ENCODE data around the gene TMEM244. TPM values are rescaled to one million over a fixed set of nuclear protein-coding genes. Genes with fewer than 3 reads are reported as not detected.
"Not testable (repeated sequence)": the region's sequence is repeated elsewhere in the genome, so short reads cannot be mapped to it uniquely, and the experiment has no call there.

TMEM244 gene
- total RNA-seq, 6 donors from 2014 or later, result not detected

DNA sequence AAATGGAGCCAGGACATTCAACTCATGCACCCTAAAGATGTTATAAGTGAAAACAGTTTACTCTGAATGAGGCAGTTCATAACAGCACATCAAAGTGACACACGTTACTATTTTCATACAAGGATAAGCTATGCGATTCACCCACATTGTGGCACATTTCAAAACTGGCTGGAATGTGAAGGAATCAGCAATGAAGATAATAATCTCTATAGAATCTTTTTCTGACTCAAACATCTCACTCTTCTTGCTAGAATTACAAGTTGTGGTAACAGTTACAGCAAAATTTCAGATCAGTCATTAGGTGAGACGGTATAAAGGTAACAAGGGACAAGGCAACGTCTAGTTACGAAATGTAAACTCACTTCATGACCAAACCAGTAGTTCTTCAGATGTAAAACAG, 17.5 kb downstream of the TMEM244 start:
- no peaks in the 10 kb centered on the region for H3K27me3 ChIP-seq
- H3K4me1 ChIP-seq, result no peaks in the 10 kb centered on the region
- TF ChIP-seq POLR2AphosphoS5 (IDR thresholded peaks at IDR 0.05), result no peak
- TF ChIP-seq, protein P1, sequence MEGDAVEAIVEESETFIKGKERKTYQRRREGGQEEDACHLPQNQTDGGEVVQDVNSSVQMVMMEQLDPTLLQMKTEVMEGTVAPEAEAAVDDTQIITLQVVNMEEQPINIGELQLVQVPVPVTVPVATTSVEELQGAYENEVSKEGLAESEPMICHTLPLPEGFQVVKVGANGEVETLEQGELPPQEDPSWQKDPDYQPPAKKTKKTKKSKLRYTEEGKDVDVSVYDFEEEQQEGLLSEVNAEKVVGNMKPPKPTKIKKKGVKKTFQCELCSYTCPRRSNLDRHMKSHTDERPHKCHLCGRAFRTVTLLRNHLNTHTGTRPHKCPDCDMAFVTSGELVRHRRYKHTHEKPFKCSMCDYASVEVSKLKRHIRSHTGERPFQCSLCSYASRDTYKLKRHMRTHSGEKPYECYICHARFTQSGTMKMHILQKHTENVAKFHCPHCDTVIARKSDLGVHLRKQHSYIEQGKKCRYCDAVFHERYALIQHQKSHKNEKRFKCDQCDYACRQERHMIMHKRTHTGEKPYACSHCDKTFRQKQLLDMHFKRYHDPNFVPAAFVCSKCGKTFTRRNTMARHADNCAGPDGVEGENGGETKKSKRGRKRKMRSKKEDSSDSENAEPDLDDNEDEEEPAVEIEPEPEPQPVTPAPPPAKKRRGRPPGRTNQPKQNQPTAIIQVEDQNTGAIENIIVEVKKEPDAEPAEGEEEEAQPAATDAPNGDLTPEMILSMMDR (IDR thresholded peaks at IDR 0.05), result no peak
- no peak for TF ChIP-seq POLR2A (IDR thresholded peaks at IDR 0.05)
- no peak for TF ChIP-seq EP300 (IDR thresholded peaks at IDR 0.05)
- DNase-seq, result no peak
- 72 to 82% methylated on average over 5 of the region's 5 CpGs for WGBS, 2 donors
- ATAC-seq (ENCODE audit: low FRiP score in 2 of 2), result no peak
- H3K27ac ChIP-seq, result no peak overlapping the region
- H3K4me3 ChIP-seq, result no peak overlapping the region
- no peaks in the 10 kb centered on the region for H3K9me3 ChIP-seq
- H3K36me3 ChIP-seq, result no peaks in the 10 kb centered on the region

DNA sequence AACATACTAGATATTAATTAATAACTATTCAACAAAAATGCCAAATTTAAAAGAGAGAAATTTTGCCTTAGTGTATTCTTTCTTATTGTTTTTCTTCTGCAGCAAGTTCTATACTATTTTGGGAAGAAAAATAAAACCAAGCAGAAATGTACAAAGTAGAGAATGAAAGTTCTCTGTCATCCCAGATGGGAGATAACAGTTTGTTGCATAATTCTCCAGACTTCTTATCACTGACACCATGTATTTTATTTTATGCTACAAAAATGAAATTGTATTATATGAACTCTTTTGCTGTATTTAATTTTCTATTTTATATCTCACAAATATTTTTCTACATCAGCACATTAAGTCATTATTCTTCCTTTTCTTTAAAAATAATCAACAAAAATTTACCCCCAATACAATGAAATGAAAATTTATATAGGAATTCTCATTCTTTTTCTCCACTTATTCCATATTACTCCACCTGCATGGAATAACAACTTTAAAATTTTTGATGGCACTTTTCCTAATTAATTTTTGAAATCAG, 18.2 kb downstream of the TMEM244 start:
- ATAC-seq (ENCODE audit: low FRiP score in 2 of 2) (no peak), DNase-seq (no peak)
- TF ChIP-seq POLR2AphosphoS5 (IDR thresholded peaks at IDR 0.05), result no peak
- no peak for TF ChIP-seq POLR2A (IDR thresholded peaks at IDR 0.05)
- TF ChIP-seq, protein P1 (IDR thresholded peaks at IDR 0.05), result no peak
- TF ChIP-seq EP300 (IDR thresholded peaks at IDR 0.05), result no peak

DNA sequence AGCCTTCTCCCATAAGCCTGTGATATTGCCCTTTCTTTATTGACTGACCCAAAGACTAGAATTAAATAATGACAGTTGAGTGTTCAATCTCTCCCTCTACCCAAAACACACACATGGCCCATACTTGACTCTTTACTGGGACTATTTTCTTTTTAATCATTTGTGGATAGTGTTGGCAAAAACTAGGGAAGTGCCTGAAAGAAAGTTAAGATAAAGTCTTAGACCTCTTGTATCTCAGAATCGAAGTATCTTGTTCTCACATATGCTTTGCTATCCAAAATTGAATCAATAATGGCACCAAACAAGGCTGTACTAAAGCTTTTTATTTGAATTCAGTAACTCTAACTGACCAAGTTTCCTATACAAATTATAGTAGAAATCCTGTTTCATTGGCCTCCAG, 19.0 kb downstream of the TMEM244 start:
- Histone ChIP-seq H3K4me3 (no peak overlapping the region), H3K9me3 (no peaks in the 10 kb centered on the region), H3K36me3 (no peaks in the 10 kb centered on the region), H3K27me3 (no peaks in the 10 kb centered on the region), H3K27ac (no peak overlapping the region), H3K4me1 (no peaks in the 10 kb centered on the region)
- TF ChIP-seq POLR2A (IDR thresholded peaks at IDR 0.05) (no peak), EP300 (IDR thresholded peaks at IDR 0.05) (no peak), POLR2AphosphoS5 (IDR thresholded peaks at IDR 0.05) (no peak)
- TF ChIP-seq, protein P1 (IDR thresholded peaks at IDR 0.05), result no peak
- DNase-seq (no peak), ATAC-seq (ENCODE audit: low FRiP score in 2 of 2) (no peak)
- 51 to 81% methylated on average over 1 of the region's 1 CpG for WGBS, 2 donors

More for the DNA sequence above, 18.2 kb downstream of the TMEM244 start:
- no peak overlapping the region for H3K27ac ChIP-seq
- no peaks in the 10 kb centered on the region for H3K36me3 ChIP-seq
- H3K27me3 ChIP-seq, result no peaks in the 10 kb centered on the region
- H3K4me1 ChIP-seq, result no peaks in the 10 kb centered on the region
- H3K4me3 ChIP-seq, result no peak overlapping the region
- H3K9me3 ChIP-seq, result no peaks in the 10 kb centered on the region

DNA sequence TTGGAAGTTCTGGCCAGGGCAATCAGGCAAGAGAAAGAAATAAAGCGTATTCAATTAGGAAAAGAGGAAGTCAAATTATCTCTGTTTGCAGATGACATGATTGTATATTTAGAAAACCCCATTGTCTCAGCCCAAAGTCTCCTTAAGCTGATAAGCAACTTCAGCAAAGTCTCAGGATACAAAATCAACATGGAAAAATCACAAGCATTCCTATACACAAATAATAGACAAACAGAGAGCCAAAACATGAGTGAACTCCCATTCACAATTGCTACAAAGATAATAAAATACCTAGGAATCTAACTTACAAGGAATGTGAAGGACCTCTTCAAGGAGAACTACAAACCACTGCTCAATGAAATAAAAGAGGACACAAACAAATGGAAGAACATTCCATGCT, 21.6 kb downstream of the TMEM244 start:
- not testable (repeated sequence) for H3K4me1 ChIP-seq; ATAC-seq (ENCODE audit: low FRiP score in 2 of 2); H3K27me3 ChIP-seq; H3K27ac ChIP-seq; H3K4me3 ChIP-seq; H3K36me3 ChIP-seq; H3K9me3 ChIP-seq; DNase-seq
- WGBS, 2 donors, result 28 to 41% methylated on average over 1 of the region's 1 CpG

DNA sequence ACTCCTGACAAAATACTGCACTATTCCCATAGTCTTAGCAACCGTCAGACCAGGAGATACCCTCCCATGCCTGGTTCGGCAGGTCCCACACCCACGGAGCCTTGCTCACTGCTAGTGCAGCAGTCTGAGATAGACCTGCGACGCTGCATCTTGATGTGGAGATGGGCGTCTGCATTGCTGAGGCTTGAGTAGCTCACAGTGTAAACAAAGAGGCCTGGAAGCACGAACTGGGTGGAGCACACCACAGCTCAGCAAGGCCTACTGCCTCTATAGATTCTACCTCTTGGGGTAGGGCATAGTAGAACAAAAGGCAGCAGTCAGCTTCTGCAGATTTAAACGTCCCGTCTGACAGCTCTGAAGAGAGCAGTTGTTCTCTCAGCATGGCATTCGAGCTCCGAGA, 25.4 kb downstream of the TMEM244 start:
- no peak overlapping the region for H3K4me3 ChIP-seq
- DNase-seq (peak in 1 of 2 donors; percentile 6), ATAC-seq (ENCODE audit: low FRiP score in 2 of 2) (no peak)
- H3K27ac ChIP-seq, result no peak overlapping the region
- no peaks in the 10 kb centered on the region for H3K4me1 ChIP-seq
- no peak for TF ChIP-seq EP300 (IDR thresholded peaks at IDR 0.05)
- TF ChIP-seq, protein P1 (IDR thresholded peaks at IDR 0.05), result no peak
- no peak for TF ChIP-seq POLR2AphosphoS5 (IDR thresholded peaks at IDR 0.05)
- no peak for TF ChIP-seq POLR2A (IDR thresholded peaks at IDR 0.05)
- WGBS, 2 donors, result 71 to 73% methylated on average over 10 to 11 of the region's 11 CpGs
- no peaks in the 10 kb centered on the region for H3K9me3 ChIP-seq
- no peaks in the 10 kb centered on the region for H3K27me3 ChIP-seq
- H3K36me3 ChIP-seq, result no peaks in the 10 kb centered on the region
